GM12878 (cell line): ENCODE results near the gene CDK5RAP3. TPM values are rescaled to one million over a fixed set of nuclear protein-coding genes. Genes with fewer than 3 reads are reported as not detected.

Experiments used
- ATAC-seq: fragments of 200-7000 bp; cut with Tn5 transposase; 3 replicates; pipeline ENCODE4 v1.9.1; 2020; ENCODE audit warnings: mild to moderate bottlenecking, moderate library complexity
- BruUV-seq: library from RNA; stranded (reverse); fragments of 400-500 nt; replicated peaks from 2 replicates; lab custom pipeline; 2021; lab: Mats Ljungman, UMichigan
- CTCF ChIA-PET: fragments of 300-600 bp; sonication (Branson Sonifier 250); formaldehyde crosslinking; extraction: SDS; loops from one replicate; lab custom pipeline; 2021; ENCODE audit warnings: inconsistent platforms; lab: Yijun Ruan, JAX
- POLR2A ChIA-PET: fragments of 350-600 bp; formaldehyde crosslinking; extraction: SDS; loops from one replicate; lab custom pipeline; 2021; ENCODE audit warnings: inconsistent platforms; lab: Charles Lee
- RAD21 ChIA-PET: fragments of 300-600 bp; sonication (Branson Sonifier 250); formaldehyde crosslinking; loops from one replicate; lab custom pipeline; 2023; ENCODE audit warnings: antibody characterized with exemption; ENCODE audit not compliant: unreplicated experiment; lab: Charles Lee
- SMC1A ChIA-PET: fragments of 300-600 bp; sonication (Branson Sonifier 250); formaldehyde crosslinking; loops from one replicate; lab custom pipeline; 2023; ENCODE audit not compliant: unreplicated experiment, uncharacterized antibody; lab: Charles Lee
- DNase-seq: peaks from one replicate; pipeline ENCODE4 v3.0.0-alpha.2; 2011; ENCODE audit warnings: low read depth, low spot score
- FAIRE-seq: peaks from 3 replicates; lab custom pipeline; 2011; peaks lifted over from hg19 to GRCh38; lab: Jason Lieb, UNC
- H2AFZ ChIP-seq: 2 replicates; pipeline ENCODE4 v1.6.0; 2011; ENCODE audit warnings: low read depth, low read length, control low read depth; ENCODE audit not compliant: control insufficient read depth
- H3K27ac ChIP-seq: 2 replicates; pipeline ENCODE4 v1.5.1; 2011; ENCODE audit warnings: control low read depth; ENCODE audit not compliant: control insufficient read depth, insufficient read depth
- H3K27me3 ChIP-seq, 2 experiments: replicated peaks in 1 of 2; 2 replicates each; pipeline versions ENCODE4 v1.6.0 to v1.6.1; 2011; ENCODE audit warnings: low read length in 1 of 2; ENCODE audit not compliant: control insufficient read depth in 2 of 2, insufficient read depth in 2 of 2
- H3K36me3 ChIP-seq, 2 experiments: 2 replicates each; pipeline ENCODE4 v1.5.1; 2011; ENCODE audit warnings: low read length in 1 of 2; ENCODE audit not compliant: control insufficient read depth in 2 of 2, insufficient read depth in 2 of 2
- H3K4me1 ChIP-seq: 2 replicates; pipeline ENCODE4 v1.6.1; 2011; ENCODE audit warnings: mild to moderate bottlenecking, low read length, moderate library complexity, mixed read lengths; ENCODE audit not compliant: control insufficient read depth, insufficient read depth
- H3K4me2 ChIP-seq: 2 replicates; pipeline ENCODE4 v1.6.0; 2011; ENCODE audit warnings: control low read depth; ENCODE audit not compliant: control insufficient read depth, insufficient read depth
- H3K4me3 ChIP-seq: fragments of 200-600 bp; sonication (generic); 2 replicates; pipeline ENCODE4 v1.5.1; 2016
- H3K79me2 ChIP-seq: 2 replicates; pipeline ENCODE4 v1.6.0; 2011; ENCODE audit warnings: low read length; ENCODE audit not compliant: control insufficient read depth, insufficient read depth
- H3K9ac ChIP-seq: 2 replicates; pipeline ENCODE4 v1.8.0; 2011; ENCODE audit warnings: low read length, control low read depth, mixed read lengths; ENCODE audit not compliant: control insufficient read depth, insufficient read depth
- H3K9me3 ChIP-seq: replicated peaks from 3 replicates; pipeline ENCODE4 v1.5.1; 2011; ENCODE audit warnings: mild to moderate bottlenecking, low read length; ENCODE audit not compliant: control insufficient read depth, insufficient read depth
- H4K20me1 ChIP-seq: 2 replicates; pipeline ENCODE4 v1.6.0; 2011; ENCODE audit not compliant: control insufficient read depth, insufficient read depth
- BACH1 ChIP-seq: fragments of 450-650 bp; IDR thresholded peaks from 2 replicates; pipeline ENCODE4 v1.6.1; 2017; ENCODE audit warnings: mild to moderate bottlenecking, borderline replicate concordance
- BCL3 ChIP-seq: IDR thresholded peaks from 2 replicates; pipeline ENCODE4 v1.6.1; 2011; ENCODE audit warnings: borderline replicate concordance, low read depth, mild to moderate bottlenecking, moderate library complexity, low read length; ENCODE audit not compliant: insufficient read depth, poor library complexity, severe bottlenecking
- ESRRA ChIP-seq: IDR thresholded peaks from 2 replicates; pipeline ENCODE4 v1.6.1; 2012; ENCODE audit warnings: mild to moderate bottlenecking, low read length, improper control_type of control experiment
- MTA2 ChIP-seq: fragments of 450-650 bp; IDR thresholded peaks from 2 replicates; pipeline ENCODE4 v1.6.1; 2016; ENCODE audit warnings: low read depth, mild to moderate bottlenecking, moderate library complexity
- RELB ChIP-seq: fragments of 450-650 bp; IDR thresholded peaks from 2 replicates; pipeline ENCODE4 v1.6.1; 2017; ENCODE audit warnings: low read depth, mild to moderate bottlenecking, moderate library complexity
- SIN3A ChIP-seq: IDR thresholded peaks from 2 replicates; pipeline ENCODE4 v1.6.1; 2012; ENCODE audit warnings: low read depth, low read length, improper control_type of control experiment
- SIX5 ChIP-seq: IDR thresholded peaks from 2 replicates; pipeline ENCODE4 v1.6.1; 2011; ENCODE audit warnings: mild to moderate bottlenecking, low read depth, low read length, moderate library complexity; ENCODE audit not compliant: severe bottlenecking
- SRF ChIP-seq, 2 experiments: IDR thresholded peaks; 2 replicates each; pipeline ENCODE4 v1.6.1; 2011; ENCODE audit warnings: low read depth in 2 of 2, low read length in 2 of 2, mild to moderate bottlenecking in 1 of 2, moderate library complexity in 1 of 2
- WRNIP1 ChIP-seq: IDR thresholded peaks from 2 replicates; pipeline ENCODE4 v1.6.1; 2011; ENCODE audit warnings: low read depth, low read length, improper control_type of control experiment, borderline replicate concordance
- ZBED1 ChIP-seq: IDR thresholded peaks from 2 replicates; pipeline ENCODE4 v1.6.1; 2016; ENCODE audit warnings: borderline replicate concordance
- WGBS: methylation state at CpG from one replicate; pipeline ENCODE4 v1.1.6; 2016; ENCODE audit warnings: low lambda C conversion rate; ENCODE audit not compliant: insufficient replicate concordance, insufficient coverage; ENCODE audit errors: missing lambda C conversion rate; 5-methylcytosine and 5-hydroxymethylcytosine counted together
- in situ Hi-C: fragments of 300-500 bp; cut with MboI; formaldehyde crosslinking; loops from 9 replicates; pipeline ENCODE4 v1.14.3; 2018; ENCODE audit warnings: mixed read lengths
- intact Hi-C: fragments of 100-400 bp; cut with micrococcal nuclease; formaldehyde crosslinking; loops from one replicate; pipeline ENCODE4 v1.14.2; 2022; ENCODE audit not compliant: unreplicated experiment
- polyA plus RNA-seq, 11 experiments: library from polyadenylated mRNA; depleted of rRNA in 4 of 11; unstranded in 6 of 11; stranded (reverse) in 5 of 11; fragments of >200 nt; fragmentation: Nextera tagmentation in 4 of 11; fragmentation: Illumina TruSeq in 1 of 11; extraction: Ambion mirVana in 4 of 11; extraction: Trizol in 1 of 11; gene quantifications; 1 replicate in 1 of 11; 2 replicates in 10 of 11; pipeline versions ENCODE4 v1.2.1 to v1.2.3, GENCODE V29; 2011 to 2016; ENCODE audit warnings: inconsistent platforms in 2 of 11, missing spikeins in 2 of 11, low read depth in 1 of 11
- total RNA-seq, 4 experiments: library from RNA; depleted of rRNA in 3 of 4; stranded (reverse); fragments of >200 nt in 3 of 4; fragmentation: Illumina TruSeq in 1 of 4; extraction: Trizol in 1 of 4; gene quantifications; 2 replicates each; pipeline versions ENCODE4 v1.2.1 to v1.2.3, GENCODE V29; 2013 to 2021
- TF ChIP-seq, protein P1 (sequence below): fragments of 450-650 bp; IDR thresholded peaks from 2 replicates; pipeline ENCODE4 v1.6.1; 2018; ENCODE audit warnings: mild to moderate bottlenecking, low read depth, moderate library complexity; ENCODE audit not compliant: partially characterized antibody
- TF ChIP-seq, protein P2 (sequence below): IDR thresholded peaks from 2 replicates; pipeline ENCODE4 v1.6.1; 2012; ENCODE audit warnings: low read length, inconsistent platforms

The CDK5RAP3 gene
- total and polyA plus RNA-seq, 10 of the 15 experiments (the other 5 are each of a cell fraction or from before 2014, with no cell fraction given): 69.4 to 237 (median 160) TPM

DNA sequence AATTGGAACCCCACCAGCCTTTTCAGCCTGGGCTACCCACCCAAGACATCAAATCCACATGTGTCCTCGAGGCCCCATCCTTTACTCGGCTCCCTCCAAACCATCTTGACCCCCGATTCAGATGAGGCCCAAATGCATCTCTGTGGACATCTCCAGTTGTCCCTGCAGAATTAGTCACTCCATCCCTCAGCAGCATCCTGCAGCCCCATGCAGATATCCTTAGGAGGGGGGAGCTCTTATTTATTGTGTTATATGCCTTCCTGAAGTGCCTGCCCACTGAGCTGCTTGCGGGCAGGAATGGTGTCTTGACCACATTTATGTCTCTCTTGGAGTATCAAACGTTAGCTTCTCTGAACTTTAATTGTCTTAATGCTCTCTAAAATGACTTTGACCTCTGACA lies 15.6 kb downstream of the CDK5RAP3 start:
- RAD21 ChIA-PET: no interaction called here
- CTCF ChIA-PET: interaction anchor here (0.7 to 2.3 kb wide), 6 partner anchors 8 to 64 kb away, joined by 3 to 12 read pairs (median 4); partner anchors contain the start of gene CDK5RAP3
- peaks cover 6 to 13% of the 10 kb centered on the region in 2 experiments; a peak in 3 of 4 replicates for H3K36me3 ChIP-seq
- FAIRE-seq (no peak), ATAC-seq (no peak), DNase-seq (no peak)
- intact Hi-C loops (no loop called here), in situ Hi-C loops (no loop called here)
- no peaks in the 10 kb centered on the region for H3K27me3 ChIP-seq
- SMC1A ChIA-PET: interaction anchor here (0.6 to 3.0 kb wide), 4 partner anchors 14 to 476 kb away, joined by 3 to 13 read pairs (median 4); no protein-coding TSS in a partner anchor
- H3K9me3 ChIP-seq: no peaks in the 10 kb centered on the region
- BruUV-seq: no TSS peak
- WGBS: 58% methylated on average over 5 of the region's 5 CpGs
- POLR2A ChIA-PET: no interaction called here
- TF ChIP-seq, protein P1, sequence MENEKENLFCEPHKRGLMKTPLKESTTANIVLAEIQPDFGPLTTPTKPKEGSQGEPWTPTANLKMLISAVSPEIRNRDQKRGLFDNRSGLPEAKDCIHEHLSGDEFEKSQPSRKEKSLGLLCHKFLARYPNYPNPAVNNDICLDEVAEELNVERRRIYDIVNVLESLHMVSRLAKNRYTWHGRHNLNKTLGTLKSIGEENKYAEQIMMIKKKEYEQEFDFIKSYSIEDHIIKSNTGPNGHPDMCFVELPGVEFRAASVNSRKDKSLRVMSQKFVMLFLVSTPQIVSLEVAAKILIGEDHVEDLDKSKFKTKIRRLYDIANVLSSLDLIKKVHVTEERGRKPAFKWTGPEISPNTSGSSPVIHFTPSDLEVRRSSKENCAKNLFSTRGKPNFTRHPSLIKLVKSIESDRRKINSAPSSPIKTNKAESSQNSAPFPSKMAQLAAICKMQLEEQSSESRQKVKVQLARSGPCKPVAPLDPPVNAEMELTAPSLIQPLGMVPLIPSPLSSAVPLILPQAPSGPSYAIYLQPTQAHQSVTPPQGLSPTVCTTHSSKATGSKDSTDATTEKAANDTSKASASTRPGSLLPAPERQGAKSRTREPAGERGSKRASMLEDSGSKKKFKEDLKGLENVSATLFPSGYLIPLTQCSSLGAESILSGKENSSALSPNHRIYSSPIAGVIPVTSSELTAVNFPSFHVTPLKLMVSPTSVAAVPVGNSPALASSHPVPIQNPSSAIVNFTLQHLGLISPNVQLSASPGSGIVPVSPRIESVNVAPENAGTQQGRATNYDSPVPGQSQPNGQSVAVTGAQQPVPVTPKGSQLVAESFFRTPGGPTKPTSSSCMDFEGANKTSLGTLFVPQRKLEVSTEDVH: no peak
- no peak for TF ChIP-seq RELB
- TF ChIP-seq ZBED1: no peak
- TF ChIP-seq SIN3A: no peak
- no peak for TF ChIP-seq MTA2
- TF ChIP-seq SIX5: no peak
- no peak for TF ChIP-seq WRNIP1
- TF ChIP-seq BACH1: no peak
- TF ChIP-seq BCL3: no peak
- TF ChIP-seq SRF (IDR thresholded peaks at IDR 0.05; ENCODE audit: low read depth in 2 of 2, low read length in 2 of 2): no peak
- TF ChIP-seq, protein P2, sequence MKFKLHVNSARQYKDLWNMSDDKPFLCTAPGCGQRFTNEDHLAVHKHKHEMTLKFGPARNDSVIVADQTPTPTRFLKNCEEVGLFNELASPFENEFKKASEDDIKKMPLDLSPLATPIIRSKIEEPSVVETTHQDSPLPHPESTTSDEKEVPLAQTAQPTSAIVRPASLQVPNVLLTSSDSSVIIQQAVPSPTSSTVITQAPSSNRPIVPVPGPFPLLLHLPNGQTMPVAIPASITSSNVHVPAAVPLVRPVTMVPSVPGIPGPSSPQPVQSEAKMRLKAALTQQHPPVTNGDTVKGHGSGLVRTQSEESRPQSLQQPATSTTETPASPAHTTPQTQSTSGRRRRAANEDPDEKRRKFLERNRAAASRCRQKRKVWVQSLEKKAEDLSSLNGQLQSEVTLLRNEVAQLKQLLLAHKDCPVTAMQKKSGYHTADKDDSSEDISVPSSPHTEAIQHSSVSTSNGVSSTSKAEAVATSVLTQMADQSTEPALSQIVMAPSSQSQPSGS: no peak
- TF ChIP-seq ESRRA: no peak
- no peak overlapping the region for H3K4me3 ChIP-seq
- H3K4me2 ChIP-seq: no peak overlapping the region
- H2AFZ ChIP-seq: no peak overlapping the region
- H4K20me1 ChIP-seq: no peaks in the 10 kb centered on the region
- no peak overlapping the region for H3K27ac ChIP-seq
- no peaks in the 10 kb centered on the region for H3K79me2 ChIP-seq
- peaks cover 13% of the 10 kb centered on the region for H3K4me1 ChIP-seq
- no peak overlapping the region for H3K9ac ChIP-seq
